T-helper 1 cell treated with Interleukin-12 subunit alpha and Interleukin-12 subunit beta and Interleukin-4 antibody, amounts not matched to agents 30 μg/mL and 1 μg/mL, for 36 hours (primary cell): Measurements from ENCODE around the gene ZNF821.
A peak's percentile ranks its signal among the peaks of the same experiment; 100 is the strongest.
"Not testable (repeated sequence)": the region's sequence is repeated elsewhere in the genome, so short reads cannot be mapped to it uniquely, and the experiment has no call there.

Source experiments
- H3K27ac Mint-ChIP-seq: one replicate; pipeline ENCODE4 v1.8.0; 2021; ENCODE audit warnings: mild to moderate bottlenecking, mixed read lengths
- H3K27me3 Mint-ChIP-seq: one replicate; pipeline ENCODE4 v1.8.0; 2021; ENCODE audit warnings: low read depth, mixed read lengths
- H3K36me3 Mint-ChIP-seq: one replicate; pipeline ENCODE4 v1.8.0; 2021; ENCODE audit warnings: low read depth, mixed read lengths
- H3K4me1 Mint-ChIP-seq: one replicate; pipeline ENCODE4 v1.8.0; 2021; ENCODE audit warnings: low read depth, mixed read lengths
- H3K4me3 Mint-ChIP-seq: one replicate; pipeline ENCODE4 v1.8.0; 2021; ENCODE audit warnings: mild to moderate bottlenecking, moderate library complexity, mixed read lengths
- H3K9me3 Mint-ChIP-seq: one replicate; pipeline ENCODE4 v1.8.0; 2021; ENCODE audit warnings: mixed read lengths

Gene ZNF821

DNA sequence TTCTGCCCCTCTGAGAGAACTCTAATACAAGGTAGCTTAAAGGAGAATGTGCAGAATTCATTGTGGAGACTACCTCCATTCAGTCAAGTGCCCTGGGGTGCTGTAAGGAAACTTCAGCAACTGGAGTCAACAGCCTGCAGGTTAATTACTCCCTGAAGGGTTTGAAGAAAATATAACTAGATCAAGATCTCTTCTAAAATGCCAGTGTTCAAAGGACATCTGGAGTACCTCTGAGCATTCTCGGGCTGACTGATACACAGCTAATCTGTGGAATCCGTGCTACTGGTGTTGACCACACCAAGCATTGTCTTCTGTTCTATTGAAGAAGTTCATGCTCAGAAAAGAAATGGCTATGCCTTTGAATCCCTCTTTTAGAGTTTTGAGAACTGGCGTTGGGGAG lies 49.7 kb downstream of the ZNF821 start:
- Mint-ChIP-seq H3K27ac (no peak overlapping the region), H3K9me3 (no peaks in the 10 kb centered on the region), H3K36me3 (no peaks in the 10 kb centered on the region), H3K4me1 (no peaks in the 10 kb centered on the region), H3K4me3 (no peak overlapping the region), H3K27me3 (no peaks in the 10 kb centered on the region)

DNA sequence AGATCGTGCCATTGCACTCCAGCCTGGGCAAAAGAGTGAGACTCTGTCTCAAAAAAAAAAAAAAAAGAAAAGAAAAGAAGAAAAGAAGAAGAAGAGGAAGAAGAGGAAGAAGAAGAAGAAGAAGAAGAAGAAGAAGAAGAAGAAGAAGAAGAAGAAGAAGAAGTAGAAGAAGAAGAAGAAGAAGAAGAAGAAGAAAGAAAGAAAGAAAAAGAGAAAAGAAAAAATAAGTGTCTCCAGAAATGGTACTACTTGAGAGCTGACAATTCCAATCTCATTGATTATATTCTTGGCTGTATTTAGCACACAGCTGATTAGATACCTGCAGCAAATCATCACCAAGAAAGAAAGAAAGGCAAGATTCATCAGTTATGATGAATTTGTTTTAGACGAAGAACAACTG lies 51.9 kb downstream of the ZNF821 start:
- not testable (repeated sequence) for H3K27me3 Mint-ChIP-seq, H3K4me3 Mint-ChIP-seq, H3K27ac Mint-ChIP-seq, H3K4me1 Mint-ChIP-seq, H3K9me3 Mint-ChIP-seq, H3K36me3 Mint-ChIP-seq

DNA sequence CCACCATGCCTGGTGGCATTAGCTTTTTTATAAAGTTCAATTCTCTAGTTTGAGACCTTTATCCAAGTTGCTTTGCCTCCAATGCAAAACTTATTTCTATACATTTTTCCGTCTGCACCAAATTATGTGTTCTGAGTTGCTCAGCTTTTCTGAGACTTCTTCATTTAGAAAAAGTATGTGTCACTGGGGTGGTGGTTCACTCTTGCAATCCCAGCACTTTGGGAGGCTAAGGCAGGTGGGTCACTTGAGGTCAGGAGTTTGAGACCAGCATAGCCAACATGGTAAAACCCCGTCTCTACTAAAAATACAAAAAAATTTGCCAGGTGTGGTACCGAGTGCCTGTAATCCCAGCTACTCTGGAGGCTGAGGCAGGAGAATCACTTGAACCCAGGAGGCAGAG lies 52.3 kb downstream of the ZNF821 start:
- not testable (repeated sequence) for H3K9me3 Mint-ChIP-seq, H3K4me3 Mint-ChIP-seq, H3K36me3 Mint-ChIP-seq

DNA sequence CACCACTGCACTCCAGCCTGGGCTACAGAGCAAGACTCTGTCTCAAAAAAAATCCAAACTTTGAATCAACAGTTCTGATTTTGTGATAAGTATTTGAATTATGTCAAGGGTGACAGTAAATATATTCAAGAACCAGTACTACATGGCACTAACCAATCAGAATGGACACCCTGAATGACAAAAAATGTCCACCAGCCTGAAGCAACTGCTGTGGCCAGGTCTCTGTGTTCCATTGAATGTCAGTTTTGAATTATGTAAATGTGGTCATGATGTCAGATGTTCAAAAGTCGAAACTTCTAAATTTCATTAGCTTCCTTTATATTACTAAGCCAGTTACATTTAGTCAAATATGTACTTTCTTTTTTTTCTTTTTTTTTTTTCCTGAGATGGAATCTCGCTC lies 53.6 kb downstream of the ZNF821 start:
- Mint-ChIP-seq H3K9me3 (no peaks in the 10 kb centered on the region), H3K27me3 (no peaks in the 10 kb centered on the region), H3K4me3 (no peak overlapping the region), H3K27ac (no peak overlapping the region), H3K4me1 (peaks cover 5% of the 10 kb centered on the region), H3K36me3 (peaks cover 6% of the 10 kb centered on the region)

More for the DNA sequence above, 52.3 kb downstream of the ZNF821 start:
- H3K27ac Mint-ChIP-seq, H3K4me1 Mint-ChIP-seq, H3K27me3 Mint-ChIP-seq: not testable (repeated sequence)

DNA sequence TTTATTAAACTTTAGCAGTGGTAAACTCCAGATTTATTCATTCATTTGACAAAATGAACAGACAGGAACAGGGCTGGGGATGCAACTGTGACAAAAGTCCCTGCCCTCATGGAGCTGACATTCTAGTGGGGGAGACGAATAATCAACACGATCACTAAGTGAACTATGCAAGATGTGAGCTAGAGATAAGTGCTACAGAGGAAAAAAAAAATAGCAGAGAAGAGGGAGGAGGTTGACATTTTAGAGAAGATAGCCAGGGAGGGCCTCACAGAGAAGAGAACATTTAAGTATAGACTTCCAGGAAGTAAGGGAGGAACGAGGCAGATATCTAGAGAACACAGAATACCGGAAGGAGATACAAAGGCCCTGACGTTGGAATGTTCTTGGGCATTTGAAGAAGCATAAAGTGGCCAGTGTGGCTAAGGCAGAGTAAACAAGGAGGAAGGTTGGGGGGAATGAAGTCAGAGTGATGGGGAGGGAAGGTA lies 57.4 kb downstream of the ZNF821 start:
- H3K36me3 Mint-ChIP-seq: peaks cover 6% of the 10 kb centered on the region
- no peaks in the 10 kb centered on the region for H3K9me3 Mint-ChIP-seq
- H3K4me1 Mint-ChIP-seq: peaks cover 5% of the 10 kb centered on the region
- H3K27ac Mint-ChIP-seq: no peak overlapping the region
- no peaks in the 10 kb centered on the region for H3K27me3 Mint-ChIP-seq
- H3K4me3 Mint-ChIP-seq: no peak overlapping the region

DNA sequence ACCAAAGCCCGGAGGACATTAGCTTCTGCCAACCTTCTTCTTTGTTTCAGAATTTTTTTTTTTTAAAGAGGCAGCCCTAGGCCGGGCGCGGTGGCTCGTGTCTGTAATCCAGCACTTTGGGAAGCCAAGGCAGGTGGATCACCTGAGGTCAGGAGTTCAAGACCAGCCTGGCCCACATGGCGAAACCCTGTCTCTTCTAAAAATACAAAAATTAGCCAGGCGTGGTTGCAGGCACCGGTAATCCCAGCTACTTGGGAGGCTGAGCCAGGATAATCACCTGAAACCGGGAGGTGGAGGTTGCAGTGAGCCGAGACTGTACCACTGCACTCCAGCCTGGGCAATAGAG lies 66.9 kb downstream of the ZNF821 start:
- not testable (repeated sequence) for H3K9me3 Mint-ChIP-seq, H3K4me1 Mint-ChIP-seq, H3K27me3 Mint-ChIP-seq, H3K4me3 Mint-ChIP-seq, H3K36me3 Mint-ChIP-seq
- peak overlapping the region; percentile 41 for H3K27ac Mint-ChIP-seq

- Mint-ChIP-seq H3K9me3 (no peaks in the 10 kb centered on the region), H3K4me3 (no peak overlapping the region), H3K4me1 (peaks cover 13% of the 10 kb centered on the region), H3K27ac (no peak overlapping the region), H3K36me3 (peaks cover 6% of the 10 kb centered on the region), H3K27me3 (no peaks in the 10 kb centered on the region)
Observed at GRCh38 chr16:71811261-71811803, 72.7 kb downstream of the ZNF821 start.

GRCh38 chr16:71810155-71810530 lies 73.8 kb downstream of the ZNF821 start:
- H3K27me3 Mint-ChIP-seq, H3K9me3 Mint-ChIP-seq, H3K36me3 Mint-ChIP-seq: not testable (repeated sequence)
- peak overlapping the region; percentile 67 for H3K27ac Mint-ChIP-seq
- H3K4me3 Mint-ChIP-seq: peak overlapping the region; percentile 40
- H3K4me1 Mint-ChIP-seq: peaks cover 14% of the 10 kb centered on the region
